Measurements from ENCODE around the gene MYPOP. TPM values are rescaled to one million over a fixed set of nuclear protein-coding genes. Genes with fewer than 3 reads are reported as not detected.
A peak's percentile ranks its signal among the peaks of the same experiment; 100 is the strongest.

Gene MYPOP
- total and polyA plus RNA-seq, 9 of the 15 experiments (the other 6 are each of a cell fraction or from before 2014, with no cell fraction given) = 0.32 to 7.6 (median 1.6) TPM

GRCh38 chr19:45884682-45885555, 17.5 kb downstream of the MYPOP start (continued):
- TF ChIP-seq, protein P1, sequence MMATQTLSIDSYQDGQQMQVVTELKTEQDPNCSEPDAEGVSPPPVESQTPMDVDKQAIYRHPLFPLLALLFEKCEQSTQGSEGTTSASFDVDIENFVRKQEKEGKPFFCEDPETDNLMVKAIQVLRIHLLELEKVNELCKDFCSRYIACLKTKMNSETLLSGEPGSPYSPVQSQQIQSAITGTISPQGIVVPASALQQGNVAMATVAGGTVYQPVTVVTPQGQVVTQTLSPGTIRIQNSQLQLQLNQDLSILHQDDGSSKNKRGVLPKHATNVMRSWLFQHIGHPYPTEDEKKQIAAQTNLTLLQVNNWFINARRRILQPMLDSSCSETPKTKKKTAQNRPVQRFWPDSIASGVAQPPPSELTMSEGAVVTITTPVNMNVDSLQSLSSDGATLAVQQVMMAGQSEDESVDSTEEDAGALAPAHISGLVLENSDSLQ (IDR thresholded peaks at IDR 0.05) = no peak
- TF ChIP-seq PHF20 (IDR thresholded peaks at IDR 0.05; ENCODE audit: partially characterized antibody) = no peak
- peak; percentile 6; the same call in 1 of the 2 replicates for TF ChIP-seq RBFOX2 (IDR thresholded peaks at IDR 0.05; ENCODE audit: low read depth, low read length)
- TF ChIP-seq ZNF143 (CRISPR knock-in tag; IDR thresholded peaks at IDR 0.05) = peak; percentile 40; the same call in 1 of the 2 replicates
- TF ChIP-seq TCFL5 (CRISPR knock-in tag; conservative IDR thresholded peaks at IDR 0.05) = no peak
- TF ChIP-seq SIN3A (IDR thresholded peaks at IDR 0.05; ENCODE audit: borderline replicate concordance in 2 of 2, control insufficient read depth in 1 of 2, low read depth in 2 of 2, low read length in 2 of 2) = 0 out of 4 replicates have a peak, but pooled peaks of 1 of the 2 experiments have one; percentile 25
- TF ChIP-seq FOXP1 (CRISPR knock-in tag; IDR thresholded peaks at IDR 0.05) = 0 out of 2 replicates have a peak, but pooled peaks have one; percentile 36
- no peak for TF ChIP-seq ZNF77 (CRISPR knock-in tag; IDR thresholded peaks at IDR 0.05)
- peak; percentile 60; the same call in 1 of the 2 replicates for TF ChIP-seq ZBTB7A (IDR thresholded peaks at IDR 0.05; ENCODE audit: borderline replicate concordance, control insufficient read depth, low read depth, low read length)
- TF ChIP-seq ARID2 (IDR thresholded peaks at IDR 0.05) = no peak
- 0 out of 2 replicates have a peak, but pooled peaks have one; percentile 8 for TF ChIP-seq POLR2AphosphoS5 (IDR thresholded peaks at IDR 0.05; ENCODE audit: control insufficient read depth, insufficient read depth, low read depth, low read length)
- TF ChIP-seq FUS (optimal IDR thresholded peaks at IDR 0.05; ENCODE audit: low read depth, low read length) = no peak
- TF ChIP-seq, protein P2, sequence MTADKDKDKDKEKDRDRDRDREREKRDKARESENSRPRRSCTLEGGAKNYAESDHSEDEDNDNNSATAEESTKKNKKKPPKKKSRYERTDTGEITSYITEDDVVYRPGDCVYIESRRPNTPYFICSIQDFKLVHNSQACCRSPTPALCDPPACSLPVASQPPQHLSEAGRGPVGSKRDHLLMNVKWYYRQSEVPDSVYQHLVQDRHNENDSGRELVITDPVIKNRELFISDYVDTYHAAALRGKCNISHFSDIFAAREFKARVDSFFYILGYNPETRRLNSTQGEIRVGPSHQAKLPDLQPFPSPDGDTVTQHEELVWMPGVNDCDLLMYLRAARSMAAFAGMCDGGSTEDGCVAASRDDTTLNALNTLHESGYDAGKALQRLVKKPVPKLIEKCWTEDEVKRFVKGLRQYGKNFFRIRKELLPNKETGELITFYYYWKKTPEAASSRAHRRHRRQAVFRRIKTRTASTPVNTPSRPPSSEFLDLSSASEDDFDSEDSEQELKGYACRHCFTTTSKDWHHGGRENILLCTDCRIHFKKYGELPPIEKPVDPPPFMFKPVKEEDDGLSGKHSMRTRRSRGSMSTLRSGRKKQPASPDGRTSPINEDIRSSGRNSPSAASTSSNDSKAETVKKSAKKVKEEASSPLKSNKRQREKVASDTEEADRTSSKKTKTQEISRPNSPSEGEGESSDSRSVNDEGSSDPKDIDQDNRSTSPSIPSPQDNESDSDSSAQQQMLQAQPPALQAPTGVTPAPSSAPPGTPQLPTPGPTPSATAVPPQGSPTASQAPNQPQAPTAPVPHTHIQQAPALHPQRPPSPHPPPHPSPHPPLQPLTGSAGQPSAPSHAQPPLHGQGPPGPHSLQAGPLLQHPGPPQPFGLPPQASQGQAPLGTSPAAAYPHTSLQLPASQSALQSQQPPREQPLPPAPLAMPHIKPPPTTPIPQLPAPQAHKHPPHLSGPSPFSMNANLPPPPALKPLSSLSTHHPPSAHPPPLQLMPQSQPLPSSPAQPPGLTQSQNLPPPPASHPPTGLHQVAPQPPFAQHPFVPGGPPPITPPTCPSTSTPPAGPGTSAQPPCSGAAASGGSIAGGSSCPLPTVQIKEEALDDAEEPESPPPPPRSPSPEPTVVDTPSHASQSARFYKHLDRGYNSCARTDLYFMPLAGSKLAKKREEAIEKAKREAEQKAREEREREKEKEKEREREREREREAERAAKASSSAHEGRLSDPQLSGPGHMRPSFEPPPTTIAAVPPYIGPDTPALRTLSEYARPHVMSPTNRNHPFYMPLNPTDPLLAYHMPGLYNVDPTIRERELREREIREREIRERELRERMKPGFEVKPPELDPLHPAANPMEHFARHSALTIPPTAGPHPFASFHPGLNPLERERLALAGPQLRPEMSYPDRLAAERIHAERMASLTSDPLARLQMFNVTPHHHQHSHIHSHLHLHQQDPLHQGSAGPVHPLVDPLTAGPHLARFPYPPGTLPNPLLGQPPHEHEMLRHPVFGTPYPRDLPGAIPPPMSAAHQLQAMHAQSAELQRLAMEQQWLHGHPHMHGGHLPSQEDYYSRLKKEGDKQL (CRISPR knock-in tag; IDR thresholded peaks at IDR 0.05; ENCODE audit: borderline replicate concordance) = no peak
